Esophagus squamous epithelium (tissue), 4 donors: Measurements from ENCODE around the gene DCPS.

Source experiments
- POLR2A ChIP-seq, 4 donors: fragments of 450-650 bp; IDR thresholded peaks; one replicate each; pipeline ENCODE4 v1.6.1; 2017; ENCODE audit warnings: antibody characterized with exemption in 4 of 4, mild to moderate bottlenecking in 4 of 4, moderate library complexity in 3 of 4
- TF ChIP-seq, protein P1 (sequence below), 6 experiments: fragments of 450-650 bp in 4 of 6; fragments of 200-600 bp in 2 of 6; sonication (generic) in 2 of 6; IDR thresholded peaks; one replicate each; pipeline ENCODE4 v1.5.1; 2016 to 2019; ENCODE audit warnings: antibody characterized with exemption in 6 of 6, mild to moderate bottlenecking in 4 of 6, moderate library complexity in 4 of 6

DNA sequence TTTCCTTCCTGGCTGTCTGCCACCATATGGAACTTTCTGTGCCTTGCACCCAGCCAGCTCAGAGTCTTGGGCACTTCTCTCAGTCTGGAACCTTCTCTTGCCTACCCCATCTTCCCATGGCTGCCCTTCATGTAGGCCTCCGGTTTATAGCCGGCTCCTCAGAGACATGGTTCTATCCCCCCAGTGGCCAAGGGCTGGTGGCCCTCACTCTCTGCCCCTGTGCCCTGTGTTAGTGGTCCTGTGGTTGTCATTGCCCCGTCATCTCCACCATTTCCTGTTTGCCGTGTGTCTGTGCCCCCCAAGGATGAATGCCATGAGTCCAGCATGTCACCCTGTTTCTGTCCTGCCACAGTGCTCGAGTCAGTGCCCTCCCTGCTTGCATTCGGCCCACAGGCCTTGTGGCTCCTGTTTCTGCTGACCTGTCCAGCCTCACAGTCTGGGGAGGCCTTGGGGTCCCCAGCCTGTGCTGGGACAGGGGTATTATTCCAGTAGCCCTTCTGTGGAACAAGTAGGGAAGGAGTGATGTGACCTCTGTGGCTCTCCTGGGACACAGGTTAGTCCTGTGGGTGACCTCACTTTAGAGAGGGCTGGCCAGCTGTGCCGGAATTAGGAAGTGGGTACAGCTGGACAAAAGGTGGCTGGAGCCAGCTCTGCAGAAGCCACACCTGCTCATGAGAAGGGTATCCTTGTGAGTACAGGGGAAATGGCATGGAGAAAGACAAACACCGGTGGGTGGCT is 82.3 kb downstream of the DCPS start:
- TF ChIP-seq, protein P1, sequence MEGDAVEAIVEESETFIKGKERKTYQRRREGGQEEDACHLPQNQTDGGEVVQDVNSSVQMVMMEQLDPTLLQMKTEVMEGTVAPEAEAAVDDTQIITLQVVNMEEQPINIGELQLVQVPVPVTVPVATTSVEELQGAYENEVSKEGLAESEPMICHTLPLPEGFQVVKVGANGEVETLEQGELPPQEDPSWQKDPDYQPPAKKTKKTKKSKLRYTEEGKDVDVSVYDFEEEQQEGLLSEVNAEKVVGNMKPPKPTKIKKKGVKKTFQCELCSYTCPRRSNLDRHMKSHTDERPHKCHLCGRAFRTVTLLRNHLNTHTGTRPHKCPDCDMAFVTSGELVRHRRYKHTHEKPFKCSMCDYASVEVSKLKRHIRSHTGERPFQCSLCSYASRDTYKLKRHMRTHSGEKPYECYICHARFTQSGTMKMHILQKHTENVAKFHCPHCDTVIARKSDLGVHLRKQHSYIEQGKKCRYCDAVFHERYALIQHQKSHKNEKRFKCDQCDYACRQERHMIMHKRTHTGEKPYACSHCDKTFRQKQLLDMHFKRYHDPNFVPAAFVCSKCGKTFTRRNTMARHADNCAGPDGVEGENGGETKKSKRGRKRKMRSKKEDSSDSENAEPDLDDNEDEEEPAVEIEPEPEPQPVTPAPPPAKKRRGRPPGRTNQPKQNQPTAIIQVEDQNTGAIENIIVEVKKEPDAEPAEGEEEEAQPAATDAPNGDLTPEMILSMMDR (IDR thresholded peaks at IDR 0.05) = no peak
- no peak for TF ChIP-seq POLR2A (IDR thresholded peaks at IDR 0.05)
